Hepatic stellate cell (primary cell): ENCODE results near the gene PLET1.

Experiments
- DNase-seq: peaks from one replicate; pipeline ENCODE4 v3.0.0; 2011; ENCODE audit warnings: low spot score

The PLET1 gene

DNA sequence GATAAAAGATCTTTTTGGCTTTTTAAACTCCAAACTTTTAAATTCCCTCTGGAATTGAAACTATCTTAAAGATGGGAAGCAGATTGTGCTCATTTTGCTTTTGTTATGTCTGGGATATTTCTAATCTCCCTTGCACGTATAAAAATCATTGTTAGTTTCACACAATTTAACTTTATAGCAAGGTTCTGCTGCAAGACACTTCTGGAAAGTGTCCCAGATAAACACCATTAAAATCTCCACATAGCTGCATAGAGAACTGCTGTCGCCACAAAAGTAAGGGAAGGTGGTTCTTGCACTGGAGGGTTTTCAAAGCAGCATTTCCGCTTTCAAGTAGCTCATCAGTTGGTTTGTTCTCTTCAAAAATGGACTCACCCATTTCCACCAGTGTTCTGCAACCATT is 22.6 kb downstream of the PLET1 start:
- no peak for DNase-seq

DNA sequence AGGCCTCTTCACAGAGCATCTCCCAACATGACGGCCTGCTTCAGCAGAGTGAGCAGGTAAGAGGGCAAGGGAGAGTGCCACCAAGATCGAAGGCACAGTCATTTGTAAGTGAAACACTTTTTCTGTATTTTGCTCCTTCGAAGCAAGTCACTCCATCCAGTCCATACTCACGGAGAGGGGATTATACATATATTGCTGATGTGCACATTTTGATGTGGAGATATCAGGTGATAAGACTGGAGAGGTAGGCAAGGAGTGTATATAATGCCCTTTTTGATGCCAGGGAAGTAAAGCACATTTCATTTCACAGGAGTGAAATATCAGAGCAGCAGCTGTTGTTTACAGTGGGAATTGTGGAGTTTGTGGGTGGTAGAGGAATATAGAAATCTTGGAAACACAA is 23.2 kb downstream of the PLET1 start:
- no peak for DNase-seq

DNA sequence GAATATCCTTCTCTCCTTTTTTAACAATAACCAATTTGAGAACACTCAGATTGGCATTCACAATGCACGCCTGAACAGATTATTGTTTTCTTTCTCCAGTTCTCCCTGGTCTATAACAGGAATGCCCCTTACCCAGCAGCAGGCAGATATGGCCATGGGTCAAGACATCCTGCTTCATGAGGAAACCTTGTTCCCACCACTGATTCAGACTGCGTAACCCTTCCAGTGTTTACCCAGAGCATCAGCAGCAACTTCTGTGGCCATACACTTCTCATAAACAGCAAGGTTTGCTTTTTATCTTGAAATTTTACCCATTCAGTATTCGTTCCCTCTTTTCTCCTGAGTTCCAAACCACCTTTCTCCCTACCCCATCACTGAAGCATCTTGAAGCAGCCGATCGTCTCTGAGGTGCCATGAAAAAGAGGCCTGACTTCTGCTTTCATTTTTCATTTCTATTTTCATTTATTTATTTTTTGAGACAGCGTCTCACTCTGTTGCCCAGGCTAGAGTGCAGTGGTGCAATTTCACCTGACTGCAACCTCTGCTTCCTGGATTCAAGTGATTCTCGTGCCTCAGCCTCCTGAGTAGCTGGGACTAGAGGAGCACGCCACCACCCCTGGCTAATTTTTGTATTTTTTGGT is 24.8 kb downstream of the PLET1 start:
- no peak for DNase-seq

DNA sequence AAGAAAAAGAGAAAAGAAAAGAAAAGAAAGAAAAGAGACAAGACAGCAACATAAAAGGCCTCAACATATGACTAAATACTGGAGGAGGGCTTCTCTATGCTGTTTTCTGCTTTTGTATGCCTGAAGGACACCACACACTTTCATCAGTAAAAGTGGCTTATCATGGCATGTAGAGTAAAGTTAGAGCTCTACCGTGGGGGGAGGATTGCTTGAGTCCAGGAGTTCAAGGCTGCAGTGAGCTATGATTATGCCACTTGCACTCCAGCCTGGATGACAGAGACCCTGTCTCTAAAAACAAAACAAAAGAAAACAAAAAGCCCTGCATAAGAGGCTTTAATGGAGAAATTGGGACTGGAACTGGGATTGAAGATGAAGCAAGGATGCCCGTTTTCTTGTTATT is 28.7 kb downstream of the PLET1 start:
- DNase-seq = no peak

DNA sequence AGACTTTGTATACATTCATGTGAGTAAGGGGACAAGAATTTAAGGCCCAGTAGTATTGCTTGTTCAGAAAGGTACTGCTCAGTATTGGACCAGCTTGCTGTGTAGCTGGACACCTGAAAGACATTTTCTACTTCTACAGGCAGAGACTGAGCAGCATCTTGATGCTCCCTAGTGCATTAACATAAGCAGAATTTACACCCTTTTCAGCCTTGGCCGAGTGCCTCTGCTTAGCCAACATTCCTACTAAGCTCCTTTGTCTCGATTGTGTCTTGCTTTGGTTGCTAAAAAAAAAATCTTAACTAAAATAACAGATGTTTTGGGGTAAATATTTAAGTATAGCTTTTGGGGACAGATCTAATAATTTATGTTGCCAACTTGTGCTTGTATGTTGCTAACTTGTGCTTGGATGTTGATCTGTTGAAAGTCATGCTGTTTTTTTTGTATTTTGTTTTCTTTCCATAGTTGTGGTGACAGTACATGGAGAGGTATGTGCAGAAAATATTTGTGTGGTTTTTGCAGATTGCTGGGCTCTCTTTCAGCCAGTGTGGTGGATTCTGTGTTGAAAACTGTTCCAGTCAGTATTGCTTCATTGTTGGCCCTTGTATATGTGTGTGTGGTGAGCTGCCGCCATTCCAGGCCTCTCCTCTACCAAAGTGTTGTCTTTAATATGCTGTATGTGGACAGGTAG is 30.8 kb downstream of the PLET1 start:
- DNase-seq = peak; percentile 57

DNA sequence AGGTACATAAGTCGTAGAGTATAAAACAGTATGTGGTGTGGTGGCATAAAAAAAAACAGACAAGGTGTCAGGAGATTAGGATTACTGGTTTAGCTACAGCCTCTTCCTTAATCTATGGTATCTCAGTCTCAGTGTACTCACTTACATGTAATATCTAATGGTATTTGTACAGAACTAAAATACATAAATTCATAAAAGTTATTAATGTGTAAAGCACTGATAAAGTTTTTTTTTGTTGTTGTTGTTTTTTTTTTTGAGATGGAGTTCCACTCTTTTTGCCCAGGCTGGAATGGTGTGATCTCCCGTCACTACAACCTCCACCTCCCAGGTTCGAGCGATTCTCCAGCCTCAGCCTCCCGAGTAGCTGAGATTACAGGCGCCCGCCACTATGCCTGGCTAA is 31.5 kb downstream of the PLET1 start:
- DNase-seq = no peak

DNA sequence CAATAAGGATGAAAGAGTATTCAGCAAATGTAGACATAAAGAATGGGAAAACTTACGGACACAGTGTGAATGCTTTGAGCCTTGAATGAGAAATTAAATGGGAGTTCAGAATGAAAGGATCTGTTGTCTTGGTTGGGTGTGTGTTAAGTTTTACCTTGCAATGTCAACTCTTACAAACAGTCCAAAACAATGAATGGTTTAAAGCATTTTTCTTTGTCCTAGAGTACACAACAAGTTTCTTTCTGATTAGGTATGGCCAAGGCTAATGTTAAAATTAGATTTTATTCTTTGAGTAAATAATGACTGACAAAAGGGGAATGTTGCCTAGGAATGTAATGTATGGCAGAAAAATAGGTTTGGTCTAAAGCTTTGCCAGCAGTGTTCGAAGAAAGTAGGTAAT is 32.0 kb downstream of the PLET1 start:
- DNase-seq = no peak

DNA sequence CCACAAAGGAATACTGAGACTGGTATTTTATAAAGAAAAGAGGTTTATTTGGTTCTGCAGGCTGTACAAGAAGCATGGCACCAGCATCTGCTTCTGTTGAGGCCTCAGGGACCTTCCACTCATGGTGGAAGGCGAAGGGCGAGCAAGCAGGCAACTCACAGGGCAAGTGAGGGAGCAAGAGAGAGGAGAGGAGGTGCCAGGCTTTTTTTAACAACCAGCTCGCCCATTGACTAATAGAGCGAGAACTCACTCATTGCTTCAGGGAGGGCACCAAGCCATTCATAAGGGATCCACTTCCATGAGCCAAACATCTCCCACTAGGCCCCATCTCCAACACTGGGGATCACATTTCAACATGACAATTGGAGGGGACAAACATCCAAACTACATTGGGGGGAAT is 33.2 kb downstream of the PLET1 start:
- DNase-seq = no peak

DNA sequence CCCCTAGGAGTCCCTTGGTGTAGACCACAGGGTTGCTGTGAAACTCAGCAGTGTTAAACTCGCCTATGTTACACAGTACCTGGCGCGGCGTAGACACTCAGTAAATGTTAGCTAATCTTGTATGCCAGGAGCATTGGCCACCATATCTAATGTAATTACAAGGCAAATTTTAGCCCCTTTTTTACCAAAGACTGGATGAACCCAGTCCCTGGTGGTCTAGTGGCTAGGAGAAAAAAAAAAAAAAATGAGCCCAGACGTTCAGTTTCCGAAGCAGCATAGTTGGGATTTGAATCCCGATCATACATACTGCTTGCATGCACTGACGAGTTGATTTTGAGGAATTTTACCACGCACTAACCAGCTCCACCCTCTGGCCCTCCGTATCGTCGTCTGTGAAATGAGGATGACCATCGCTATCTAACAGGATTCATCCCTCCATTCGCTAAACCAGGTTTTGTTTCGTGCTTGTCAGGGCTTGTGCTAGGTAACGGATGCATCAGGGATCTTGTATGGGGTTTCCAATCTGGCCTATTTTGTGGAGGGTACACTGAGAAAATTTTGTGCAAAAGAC is 33.7 kb downstream of the PLET1 start:
- DNase-seq = peak; percentile 49

DNA sequence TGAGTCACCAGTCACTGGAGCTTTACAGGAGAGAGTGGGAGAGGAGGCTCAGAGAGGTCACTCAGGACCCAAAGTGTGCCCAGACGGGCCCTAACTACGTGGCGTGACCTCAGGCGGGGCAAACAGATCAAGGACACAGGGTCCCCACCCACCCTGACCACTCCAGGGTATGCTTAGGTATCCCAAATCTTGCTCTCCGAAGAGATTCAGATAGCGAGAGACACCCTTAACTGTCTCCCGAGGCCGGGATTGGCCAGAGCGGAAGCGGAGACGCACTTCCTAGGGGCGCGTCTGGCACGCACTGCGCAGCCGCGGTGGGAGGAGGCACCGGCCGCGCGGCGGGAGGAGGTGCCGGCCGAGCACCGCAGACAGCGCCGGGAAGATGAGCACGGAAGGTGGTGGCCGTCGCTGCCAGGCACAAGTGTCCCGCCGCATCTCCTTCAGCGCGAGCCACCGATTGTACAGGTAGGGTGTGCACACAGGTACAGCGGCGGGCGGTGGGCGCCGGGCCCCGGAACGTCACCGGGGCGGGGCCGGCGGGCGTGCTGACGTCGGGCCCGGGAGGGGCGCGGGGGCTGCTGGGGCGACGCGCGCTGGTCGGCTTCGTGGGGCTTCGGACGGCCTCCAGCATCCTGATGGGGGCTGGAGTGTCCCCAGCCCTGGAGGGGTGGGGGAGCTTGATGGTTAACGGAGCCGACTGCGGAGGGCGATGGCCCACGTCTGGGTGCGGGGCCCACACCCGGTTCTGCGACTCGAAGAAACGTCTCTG is 34.4 kb downstream of the PLET1 start, which contains the start of gene PTS:
TSS of gene PTS (plus strand) at position 367 of the 769 bp plus-strand sequence. CDS start at position 383, 16 bp downstream.
- DNase-seq = peak; percentile 97

DNA sequence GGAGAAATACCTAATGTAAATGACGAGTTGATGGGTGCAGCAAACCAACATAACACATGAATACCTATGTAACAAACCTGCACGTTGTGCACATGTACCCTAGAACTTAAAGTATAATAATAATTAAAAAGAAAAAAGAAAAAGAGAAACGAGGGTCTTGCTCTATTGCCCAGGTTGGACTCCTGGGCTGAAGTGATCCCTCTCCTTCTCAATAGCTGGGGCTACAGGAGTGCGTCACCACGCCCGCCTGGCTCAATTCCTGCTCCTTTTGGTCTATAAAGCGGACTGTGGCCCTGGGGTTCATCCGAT is 35.0 kb downstream of the PLET1 start:
- DNase-seq = no peak

DNA sequence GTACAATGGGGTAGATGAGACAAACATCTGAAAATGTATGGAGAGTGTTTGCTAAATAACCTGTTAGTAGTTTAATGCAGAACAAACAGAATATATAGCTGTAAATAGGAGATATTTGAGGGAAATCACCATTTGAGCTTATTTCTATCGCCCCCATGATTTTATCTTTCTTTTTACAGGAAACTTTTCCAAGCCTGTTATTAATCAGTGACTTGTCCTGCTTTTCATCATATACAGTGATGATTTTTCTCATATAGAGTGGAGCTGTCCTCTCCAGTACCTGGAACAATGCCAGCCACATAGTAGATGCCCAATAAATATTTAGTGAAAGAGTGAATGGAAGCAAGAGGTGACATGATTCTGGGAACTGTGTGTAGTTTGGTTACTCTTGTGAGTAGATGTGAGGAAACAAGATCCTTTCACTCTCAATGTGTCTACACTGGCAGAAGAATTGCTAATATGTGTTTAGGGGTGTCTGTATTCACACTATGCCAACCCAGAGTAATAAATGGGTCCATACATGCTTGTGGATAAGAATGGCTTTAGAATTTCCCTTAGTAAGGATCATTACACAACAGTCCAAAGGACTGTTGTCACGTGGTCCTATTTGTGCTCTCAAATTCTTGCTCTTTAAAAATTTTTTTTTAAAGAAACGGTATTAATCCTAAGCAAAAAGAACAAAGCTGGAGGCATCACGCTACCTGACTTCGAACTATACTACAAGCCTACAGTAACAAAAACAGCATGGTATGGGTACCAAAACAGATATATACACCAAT is 36.7 kb downstream of the PLET1 start:
- no peak for DNase-seq

DNA sequence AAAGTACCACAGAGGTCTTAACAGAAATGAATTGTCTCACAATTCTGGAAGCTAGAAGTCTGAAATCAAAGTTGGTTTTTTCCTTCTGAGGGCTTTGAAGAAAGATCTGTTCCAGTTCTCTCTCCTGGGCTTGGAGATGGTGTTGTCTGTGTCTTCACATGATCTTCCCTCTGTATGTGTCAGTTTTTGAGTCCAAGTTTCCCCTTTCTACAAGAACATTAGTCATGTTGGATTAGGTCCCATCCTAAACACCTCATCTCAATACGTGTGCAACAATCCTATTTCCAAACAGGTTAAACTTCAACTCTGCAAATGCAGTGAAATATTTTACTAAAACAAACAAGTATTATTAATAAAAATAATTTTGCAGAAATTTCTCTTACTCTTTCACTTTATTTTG is 37.5 kb downstream of the PLET1 start:
- DNase-seq = no peak

DNA sequence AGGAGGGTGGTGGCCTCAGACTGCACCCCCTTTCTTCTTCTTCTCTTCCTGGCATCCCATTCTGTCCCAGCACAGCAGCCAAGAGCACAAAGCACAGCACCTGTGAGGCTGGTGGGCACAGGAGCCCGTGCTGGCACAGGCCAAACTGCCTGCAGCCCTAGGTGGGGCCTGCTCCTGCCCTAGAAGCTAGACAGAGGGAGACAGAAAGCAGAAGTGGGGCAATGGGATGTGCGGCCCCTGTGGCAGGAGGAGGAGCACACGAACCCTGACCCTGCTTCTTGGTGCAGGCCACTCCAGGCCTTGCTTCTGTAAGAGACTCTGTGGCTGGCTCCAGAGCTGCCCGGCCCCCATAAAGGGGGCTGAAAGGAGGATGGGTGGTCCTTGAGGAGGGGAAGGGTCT is 38.4 kb downstream of the PLET1 start:
- DNase-seq = no peak

DNA sequence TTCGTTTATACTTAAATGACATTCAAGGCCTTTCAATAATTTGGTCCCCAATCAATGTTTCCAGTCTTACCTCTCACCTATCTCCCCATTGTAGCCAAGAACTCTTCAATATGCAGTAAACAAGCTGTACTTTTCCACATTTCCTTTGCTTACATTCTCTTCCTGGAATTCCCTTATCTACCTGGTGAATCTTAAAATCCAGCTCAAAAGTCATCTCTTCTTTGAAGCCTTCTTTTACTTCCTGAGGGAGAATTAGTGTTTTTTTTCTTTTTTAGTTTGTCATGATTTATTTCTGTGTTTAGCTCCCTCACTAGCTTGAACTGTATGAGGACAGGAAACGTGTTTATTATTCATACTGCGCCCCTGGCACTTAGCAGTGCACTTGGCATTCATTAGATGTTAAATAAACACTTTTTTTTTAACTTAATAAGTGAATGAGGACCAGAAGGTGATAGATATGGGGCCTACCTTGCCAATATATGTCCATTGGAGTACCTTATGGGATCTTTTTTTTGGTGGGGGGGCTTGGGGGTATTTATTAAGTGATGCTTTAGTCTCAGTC is 39.3 kb downstream of the PLET1 start:
- no peak for DNase-seq

DNA sequence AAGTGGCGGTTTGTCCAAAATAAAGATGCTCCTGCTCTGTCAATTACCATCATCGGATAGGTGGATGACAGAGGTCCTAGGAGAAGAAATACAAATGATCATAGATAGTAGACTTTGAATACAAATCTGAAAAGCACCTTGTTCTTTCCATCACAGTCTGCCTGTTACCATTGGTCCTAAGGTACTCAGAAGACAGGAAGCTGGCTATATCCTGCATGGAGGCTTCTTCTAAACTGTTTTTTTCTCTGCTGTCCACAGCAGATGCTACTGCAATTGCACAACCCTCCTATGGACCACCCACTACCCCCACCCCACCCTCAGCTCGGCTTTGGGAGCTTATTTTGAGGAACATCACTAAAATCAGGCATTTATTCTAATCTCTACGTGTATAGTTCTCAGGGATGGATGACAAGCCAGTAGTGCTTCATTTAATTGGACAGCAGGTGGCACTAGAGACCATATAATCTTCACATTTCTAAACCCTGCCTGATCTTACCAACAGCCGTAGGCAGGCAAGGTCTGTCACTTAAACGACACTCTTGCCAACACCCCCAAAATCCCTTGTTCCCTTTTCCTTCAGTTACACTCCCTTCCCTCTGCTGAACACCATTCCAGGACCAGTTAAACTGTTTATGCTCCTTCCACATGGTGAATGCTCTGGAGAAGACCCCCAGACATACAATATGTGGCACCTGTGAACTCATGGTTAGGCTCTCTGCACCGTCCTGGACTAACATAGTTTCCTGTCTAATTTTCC is 41.0 kb downstream of the PLET1 start:
- DNase-seq = peak; percentile 61

DNA sequence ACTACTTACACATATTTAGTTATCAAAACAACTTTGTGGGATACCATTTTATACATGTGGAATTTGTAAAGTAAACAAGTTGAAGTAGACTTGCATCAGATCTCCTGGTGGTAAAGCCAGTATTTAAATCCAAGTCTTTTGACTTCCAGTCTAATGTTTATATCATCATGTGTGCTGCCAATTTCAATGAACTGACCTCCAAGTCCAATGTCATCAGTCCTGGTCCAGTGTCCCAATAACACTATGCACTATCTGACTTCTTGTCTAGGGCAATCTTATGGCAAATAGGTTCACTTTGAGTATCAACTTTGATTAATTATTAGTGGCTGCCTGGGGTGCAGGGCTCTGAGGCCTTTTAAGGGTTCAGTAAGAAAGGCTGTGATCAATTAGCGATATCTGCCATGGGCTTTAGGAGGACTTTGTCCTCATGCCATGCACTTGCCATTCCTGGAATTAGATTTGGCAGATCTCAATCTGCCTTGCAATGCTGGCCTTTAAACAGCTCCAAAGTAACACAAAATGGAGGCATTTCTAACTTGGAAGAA is 44.0 kb downstream of the PLET1 start:
- peak; percentile 22 for DNase-seq

DNA sequence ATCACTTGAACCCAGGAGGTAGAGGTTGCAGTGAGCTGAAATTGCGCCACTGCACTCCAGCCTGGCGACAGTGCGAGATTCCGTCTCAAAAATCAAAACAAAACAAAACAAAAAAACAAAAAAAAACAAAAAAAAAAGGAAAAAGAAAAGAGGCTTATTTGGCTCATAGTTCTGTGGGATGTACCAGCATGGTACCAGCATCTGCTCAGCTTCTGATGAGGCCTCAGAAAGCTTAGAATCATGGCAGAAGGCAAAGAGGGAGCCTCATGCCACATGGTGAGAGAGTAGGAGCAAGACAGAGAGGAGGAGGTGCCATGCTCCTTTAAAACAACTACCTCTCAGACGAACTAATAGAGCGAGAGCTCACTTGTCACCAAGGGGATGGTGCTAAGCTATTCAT is 45.0 kb downstream of the PLET1 start:
- no peak for DNase-seq

DNA sequence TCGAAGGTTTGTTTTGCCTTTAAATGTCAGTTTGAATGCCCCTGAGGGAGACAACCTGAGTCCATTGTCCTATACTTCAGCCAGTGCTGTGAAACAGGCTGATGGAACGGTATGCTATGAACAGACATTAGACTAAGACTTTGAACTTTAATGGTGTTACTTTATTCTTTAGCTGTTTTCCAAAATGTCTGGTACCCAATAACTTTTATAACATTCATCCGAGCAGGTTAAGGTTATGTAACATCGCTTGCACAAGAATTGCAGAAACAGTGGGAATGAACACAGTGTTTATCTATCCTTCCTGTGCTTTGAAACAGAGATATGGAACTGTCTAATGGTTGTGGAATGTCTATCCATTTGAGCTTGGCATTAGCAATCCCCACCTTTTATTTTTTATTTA is 46.9 kb downstream of the PLET1 start:
- DNase-seq = no peak

DNA sequence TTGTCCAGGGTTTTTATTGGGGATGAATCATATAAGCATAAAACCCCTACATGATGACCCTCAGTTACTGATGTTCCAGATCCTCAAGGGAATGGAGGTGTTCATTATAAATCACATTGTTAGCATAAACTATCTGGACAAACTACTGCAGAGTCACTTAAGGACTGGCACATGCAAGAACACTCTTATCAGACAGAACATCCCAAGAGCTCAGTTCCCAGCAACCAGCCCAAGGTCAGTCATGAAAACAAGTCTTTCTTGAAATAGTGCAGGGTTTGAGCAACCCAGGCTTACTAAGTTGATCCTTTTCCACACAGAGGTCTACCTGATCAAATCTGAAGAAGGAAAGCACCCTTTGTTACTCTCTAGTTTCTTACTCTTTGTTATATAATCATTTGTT is 48.0 kb downstream of the PLET1 start:
- DNase-seq = no peak

DNA sequence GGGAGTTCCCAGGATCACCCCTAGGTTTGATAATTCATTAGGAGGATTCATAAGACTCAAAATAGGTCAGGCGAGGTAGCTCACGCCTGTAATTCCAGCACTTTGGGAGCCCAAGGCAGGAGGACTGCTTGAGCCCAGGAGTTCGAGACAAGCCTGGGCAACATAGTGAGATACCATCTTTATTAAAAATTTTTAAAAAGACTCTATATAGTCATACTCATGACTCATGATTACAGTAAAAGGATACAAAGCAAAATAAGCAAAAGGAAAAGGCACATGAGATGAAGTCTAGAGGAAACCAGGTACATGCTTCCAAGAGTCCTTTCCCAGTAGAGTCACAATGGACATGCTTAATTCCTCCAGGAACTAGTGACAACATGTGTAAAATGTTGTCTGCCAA is 48.4 kb downstream of the PLET1 start:
- no peak for DNase-seq
